PC-3 (cell line): ENCODE measurements around the gene UAP1. TPM values are rescaled to one million over a fixed set of nuclear protein-coding genes. Genes with fewer than 3 reads are reported as not detected.

Experiments used
- ATAC-seq: fragments of 200-7000 bp; cut with Tn5 transposase; 2 replicates; pipeline ENCODE4 v1.9.1; 2020; ENCODE audit warnings: mild to moderate bottlenecking, moderate library complexity
- BruUV-seq: library from RNA; stranded (reverse); fragments of 400-500 nt; replicated peaks from 2 replicates; lab custom pipeline; 2021; lab: Mats Ljungman, UMichigan
- CTCF ChIA-PET: fragments of 300-600 bp; sonication (Branson Sonifier 250); formaldehyde crosslinking; loops from one replicate; lab custom pipeline; 2022; ENCODE audit warnings: antibody characterized with exemption; lab: Charles Lee
- POLR2A ChIA-PET: fragments of 300-600 bp; sonication (Branson Sonifier 250); formaldehyde crosslinking; loops from one replicate; lab custom pipeline; 2022; ENCODE audit warnings: antibody characterized with exemption; ENCODE audit not compliant: unreplicated experiment; lab: Charles Lee
- DNase-seq: peaks from one replicate; pipeline ENCODE4 v3.0.0-alpha.2; 2015
- H2AFZ ChIP-seq: fragments of 300-600 bp; sonication (generic); 2 replicates; pipeline ENCODE4 v1.6.0; 2016; ENCODE audit warnings: antibody characterized with exemption, low read length
- H3F3A ChIP-seq: fragments of 300-600 bp; sonication (generic); one replicate; pipeline ENCODE4 v1.6.0; 2017; ENCODE audit warnings: antibody characterized with exemption, low read length, control low read depth, mild to moderate bottlenecking; ENCODE audit not compliant: unreplicated experiment
- H3K27ac ChIP-seq: fragments of 300-600 bp; sonication (generic); 2 replicates; pipeline ENCODE4 v1.5.1; 2016; ENCODE audit warnings: mild to moderate bottlenecking, low read length
- H3K27me3 ChIP-seq: fragments of 300-600 bp; sonication (generic); 2 replicates; pipeline ENCODE4 v1.6.1; 2016; ENCODE audit warnings: low read length, mixed read lengths
- H3K36me3 ChIP-seq: fragments of 300-600 bp; sonication (generic); 2 replicates; pipeline ENCODE4 v1.6.1; 2016; ENCODE audit warnings: low read depth, mixed run types, low read length, mixed read lengths
- H3K4me1 ChIP-seq: fragments of 300-600 bp; sonication (generic); 2 replicates; pipeline ENCODE4 v1.5.1; 2016; ENCODE audit warnings: low read length; ENCODE audit not compliant: insufficient read depth
- H3K4me2 ChIP-seq: fragments of 300-600 bp; sonication (generic); 2 replicates; pipeline ENCODE4 v1.6.0; 2016; ENCODE audit warnings: low read length
- H3K4me3 ChIP-seq: fragments of 300-600 bp; sonication (generic); 2 replicates; pipeline ENCODE4 v1.5.1; 2016; ENCODE audit warnings: mild to moderate bottlenecking, low read length, mixed read lengths
- H3K79me2 ChIP-seq: fragments of 300-600 bp; sonication (generic); 2 replicates; pipeline ENCODE4 v1.6.1; 2017; ENCODE audit warnings: low read length, mixed read lengths
- H3K9ac ChIP-seq: fragments of 300-600 bp; sonication (generic); 2 replicates; pipeline ENCODE4 v1.6.0; 2016; ENCODE audit warnings: mild to moderate bottlenecking, low read length
- H3K9me2 ChIP-seq: fragments of 300-600 bp; sonication (generic); replicated peaks from 2 replicates; pipeline ENCODE4 v1.6.1; 2016; ENCODE audit warnings: mixed run types, low read length, mixed read lengths
- H3K9me3 ChIP-seq: fragments of 300-600 bp; sonication (generic); 2 replicates; pipeline ENCODE4 v1.6.1; 2016; ENCODE audit warnings: low read length, mixed read lengths
- H4K20me1 ChIP-seq: fragments of 300-600 bp; sonication (generic); 2 replicates; pipeline ENCODE4 v1.6.1; 2016; ENCODE audit warnings: low read length, mixed read lengths
- CTCF ChIP-seq: fragments of 300-600 bp; sonication (generic); conservative IDR thresholded peaks from 2 replicates; pipeline ENCODE4 v1.5.1; 2017; ENCODE audit warnings: antibody characterized with exemption, low read depth, mild to moderate bottlenecking, low read length
- EZH2 ChIP-seq: fragments of 300-600 bp; sonication (generic); IDR thresholded peaks from one replicate; pipeline ENCODE4 v1.6.1; 2017; ENCODE audit warnings: antibody characterized with exemption, mild to moderate bottlenecking, low read length; ENCODE audit not compliant: unreplicated experiment
- EZH2phosphoT487 ChIP-seq: fragments of 300-600 bp; sonication (generic); IDR thresholded peaks from 2 replicates; pipeline ENCODE4 v1.6.1; 2018; ENCODE audit warnings: mild to moderate bottlenecking, antibody characterized with exemption, low read length, borderline replicate concordance
- intact Hi-C: fragments of 100-400 bp; cut with micrococcal nuclease; formaldehyde crosslinking; loops from 2 replicates; pipeline ENCODE4 v1.9.0; 2023
- total RNA-seq: library from RNA; depleted of rRNA; stranded (reverse); fragments of >200 nt; gene quantifications from 2 replicates; pipeline ENCODE4 v1.2.3, GENCODE V29; 2014

The UAP1 gene
- total RNA-seq, 1 experiment from 2014 or later: 118 TPM

- no peaks in the 10 kb centered on the region for H3K79me2 ChIP-seq
- no peak overlapping the region for H3K4me3 ChIP-seq
- ChIA-PET CTCF (interaction anchor here (1.4 kb wide), 1 partner anchor 183 kb away, joined by 7 read pairs; no protein-coding TSS in a partner anchor), POLR2A (interaction anchor here (0.6 kb wide), 1 partner anchor 48 kb away, joined by 3 read pairs; no protein-coding TSS in a partner anchor)
- intact Hi-C loops: loop anchor here (5.0 kb wide), 1 partner anchor 45 kb away; no protein-coding TSS in a partner anchor
- no peaks in the 10 kb centered on the region; the same call in 1 of the 2 replicates for H3K4me1 ChIP-seq
- TF ChIP-seq CTCF (no peak), EZH2phosphoT487 (no peak), EZH2 (no peak)
- no peak for ATAC-seq
- H3K36me3 ChIP-seq: peaks cover 14% of the 10 kb centered on the region; the same call in 1 of the 2 replicates
- H2AFZ ChIP-seq: no peak overlapping the region
- no peaks in the 10 kb centered on the region for H3K27me3 ChIP-seq
- no peak for DNase-seq
- H4K20me1 ChIP-seq: no peaks in the 10 kb centered on the region
- no peaks in the 10 kb centered on the region for H3K9me2 ChIP-seq
- H3K9me3 ChIP-seq: no peaks in the 10 kb centered on the region
- no peaks in the 10 kb centered on the region for H3F3A ChIP-seq
- H3K4me2 ChIP-seq: no peak overlapping the region
- BruUV-seq: no TSS peak
- no peak overlapping the region for H3K27ac ChIP-seq
- H3K9ac ChIP-seq: no peak overlapping the region
These were observed 56.0 kb downstream of the UAP1 start for GRCh38 chr1:162617513-162617912.

GRCh38 chr1:162619076-162619475 is 57.6 kb downstream of the UAP1 start:
- Histone ChIP-seq H3K4me1 (no peaks in the 10 kb centered on the region), H3K9me3 (no peaks in the 10 kb centered on the region), H3K9ac (no peak overlapping the region), H2AFZ (no peak overlapping the region), H3K9me2 (no peaks in the 10 kb centered on the region), H3F3A (no peaks in the 10 kb centered on the region), H3K4me2 (no peak overlapping the region), H3K79me2 (no peaks in the 10 kb centered on the region), H3K4me3 (no peak overlapping the region), H3K36me3 (peaks cover 14% of the 10 kb centered on the region; the same call in 1 of the 2 replicates), H3K27ac (no peak overlapping the region), H3K27me3 (no peaks in the 10 kb centered on the region), H4K20me1 (no peaks in the 10 kb centered on the region)
- BruUV-seq: no TSS peak
- POLR2A ChIA-PET: interaction anchor here (0.6 kb wide), 1 partner anchor 10 kb away, joined by 5 read pairs; no protein-coding TSS in a partner anchor
- TF ChIP-seq CTCF (no peak), EZH2 (no peak), EZH2phosphoT487 (no peak)
- DNase-seq (no peak), ATAC-seq (no peak)
- intact Hi-C loops: loop anchor here (5.0 kb wide), 1 partner anchor 43 kb away; no protein-coding TSS in a partner anchor
- CTCF ChIA-PET: no interaction called here

- H3K4me1 ChIP-seq: no peaks in the 10 kb centered on the region
- no peak for TF ChIP-seq EZH2phosphoT487
- no peaks in the 10 kb centered on the region for H3F3A ChIP-seq
- DNase-seq: no peak
- peaks cover 14% of the 10 kb centered on the region; the same call in 1 of the 2 replicates for H3K36me3 ChIP-seq
- H3K79me2 ChIP-seq: no peaks in the 10 kb centered on the region
- H3K4me2 ChIP-seq: no peak overlapping the region
- H3K9me3 ChIP-seq: no peaks in the 10 kb centered on the region
- no peak overlapping the region for H3K4me3 ChIP-seq
- ChIA-PET POLR2A (no interaction called here), CTCF (no interaction called here)
- BruUV-seq: no TSS peak
- no peaks in the 10 kb centered on the region for H3K9me2 ChIP-seq
- no peak overlapping the region for H2AFZ ChIP-seq
- no peak overlapping the region for H3K9ac ChIP-seq
- no peaks in the 10 kb centered on the region for H4K20me1 ChIP-seq
- intact Hi-C loops: loop anchor here (10.0 kb wide), 1 partner anchor 226 kb away; no protein-coding TSS in a partner anchor
- H3K27me3 ChIP-seq: no peaks in the 10 kb centered on the region
- ATAC-seq: no peak
- H3K27ac ChIP-seq: no peak overlapping the region
These were observed 59.7 kb downstream of the UAP1 start for GRCh38 chr1:162621256-162621655.
